ENCODE results near the gene C13orf46.

The C13orf46 gene

DNA sequence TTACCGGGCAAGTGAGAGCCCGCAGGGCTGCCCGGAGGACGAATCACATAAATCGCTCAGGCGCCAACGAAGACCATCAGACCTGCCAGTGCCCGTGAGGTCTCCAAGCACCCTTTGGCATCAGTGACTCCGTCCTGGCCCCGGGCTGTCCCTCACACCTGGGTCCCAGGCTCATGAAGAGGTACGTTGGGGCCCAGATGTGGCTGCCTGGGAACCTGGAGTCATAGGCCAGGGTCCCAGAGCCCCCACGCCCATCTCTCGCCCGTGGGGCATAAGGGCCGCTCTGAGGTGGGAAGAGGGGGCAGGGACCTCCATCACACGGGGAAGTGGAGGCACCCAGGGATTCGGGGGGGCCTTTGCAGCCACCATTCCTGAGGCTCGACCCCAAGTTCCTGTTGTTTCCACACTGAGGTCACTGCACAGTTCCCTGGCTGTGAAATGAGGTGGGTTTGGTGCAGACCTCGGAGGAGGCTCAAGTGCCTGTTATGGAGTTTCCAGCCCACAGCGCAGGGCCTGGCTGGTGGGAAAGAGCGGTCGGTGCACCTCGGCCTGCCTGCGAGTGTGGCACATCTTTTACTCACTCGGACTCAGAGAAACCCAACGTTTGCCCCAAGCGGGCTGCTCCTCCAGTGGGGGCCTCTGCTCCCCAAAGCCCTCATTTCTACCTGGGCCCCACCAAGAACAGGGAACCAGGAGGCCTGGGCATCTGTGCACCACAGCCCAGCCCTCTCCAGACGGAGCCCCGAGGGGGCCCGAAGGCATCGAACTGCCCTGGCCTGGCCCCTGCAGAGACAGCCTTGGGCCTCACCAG is 35.9 kb upstream of the C13orf46 start:
- DNase-seq: no peak

DNA sequence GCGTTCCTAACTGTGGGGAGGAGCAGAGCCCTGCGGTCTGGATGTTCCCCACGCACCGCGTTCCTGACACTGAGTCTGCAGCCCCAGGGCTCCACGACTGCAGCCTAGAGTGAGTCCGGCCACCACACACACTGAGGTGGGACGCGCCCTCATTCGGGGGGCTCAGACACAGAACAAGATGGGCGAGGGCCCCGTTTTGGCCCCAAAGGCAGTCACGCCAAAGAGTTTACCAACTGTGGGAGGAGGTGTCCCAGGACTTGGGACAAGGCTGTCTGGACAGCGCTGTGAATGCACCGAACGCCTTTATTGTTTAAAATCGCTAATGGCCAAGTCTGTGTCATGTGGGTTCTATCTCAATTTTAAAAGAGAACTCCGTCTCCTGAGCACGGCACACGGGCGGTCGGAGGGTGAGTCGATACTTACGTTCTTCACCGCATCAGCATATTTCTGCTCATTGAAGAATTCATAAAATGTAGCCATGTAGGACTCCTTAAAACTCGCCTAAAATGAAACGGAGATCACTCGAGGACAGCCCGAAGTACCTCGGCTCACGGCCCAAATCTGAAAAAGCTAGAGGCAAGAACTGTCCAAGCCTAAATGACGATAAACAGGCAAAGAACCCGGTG is 35.2 kb upstream of the C13orf46 start:
- no peak for DNase-seq

GRCh38 chr13:114007566-114007965 is 33.7 kb upstream of the C13orf46 start:
- DNase-seq: no peak

- DNase-seq: no peak
Observed at GRCh38 chr13:114005206-114005724, 31.4 kb upstream of the C13orf46 start.

GRCh38 chr13:114004420-114005205 is 30.7 kb upstream of the C13orf46 start:
- no peak for DNase-seq

DNA sequence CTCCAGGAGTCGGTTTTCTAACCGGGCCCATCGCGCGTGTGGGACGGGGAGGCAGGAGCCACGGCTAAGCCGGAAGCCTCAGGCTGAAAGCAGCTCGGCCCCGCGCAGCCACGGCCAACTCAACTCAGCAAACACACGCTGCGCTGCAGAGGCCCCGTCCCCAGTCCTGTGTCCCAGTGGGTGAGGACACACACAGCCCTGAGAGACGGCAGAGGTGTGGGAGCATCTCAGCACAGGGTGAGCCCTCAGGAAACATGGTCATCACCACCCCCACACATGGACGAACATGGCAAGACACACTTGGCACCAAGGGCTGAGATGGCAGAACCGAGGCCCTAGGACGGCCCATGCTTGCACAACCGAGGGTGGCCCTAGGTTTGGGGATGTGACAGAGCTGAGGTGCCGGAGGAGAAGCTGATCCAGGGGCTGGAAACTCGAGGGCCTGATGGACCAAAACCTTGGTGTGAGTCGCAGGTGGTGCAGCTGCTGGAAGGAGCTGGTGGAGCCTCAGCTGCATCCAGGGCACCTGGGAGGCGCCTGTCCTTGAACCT is 29.0 kb upstream of the C13orf46 start:
- DNase-seq: no peak

GRCh38 chr13:114002009-114002544 is 28.2 kb upstream of the C13orf46 start:
- DNase-seq: no peak

- no peak for DNase-seq
Observed at GRCh38 chr13:114001331-114002008, 27.6 kb upstream of the C13orf46 start.

- no peak for DNase-seq
Observed at GRCh38 chr13:114000151-114001040, 26.5 kb upstream of the C13orf46 start.

GRCh38 chr13:113999618-113999910 is 25.7 kb upstream of the C13orf46 start:
- no peak for DNase-seq

- DNase-seq: no peak
Observed at GRCh38 chr13:113998781-113999617, 25.1 kb upstream of the C13orf46 start.

DNA sequence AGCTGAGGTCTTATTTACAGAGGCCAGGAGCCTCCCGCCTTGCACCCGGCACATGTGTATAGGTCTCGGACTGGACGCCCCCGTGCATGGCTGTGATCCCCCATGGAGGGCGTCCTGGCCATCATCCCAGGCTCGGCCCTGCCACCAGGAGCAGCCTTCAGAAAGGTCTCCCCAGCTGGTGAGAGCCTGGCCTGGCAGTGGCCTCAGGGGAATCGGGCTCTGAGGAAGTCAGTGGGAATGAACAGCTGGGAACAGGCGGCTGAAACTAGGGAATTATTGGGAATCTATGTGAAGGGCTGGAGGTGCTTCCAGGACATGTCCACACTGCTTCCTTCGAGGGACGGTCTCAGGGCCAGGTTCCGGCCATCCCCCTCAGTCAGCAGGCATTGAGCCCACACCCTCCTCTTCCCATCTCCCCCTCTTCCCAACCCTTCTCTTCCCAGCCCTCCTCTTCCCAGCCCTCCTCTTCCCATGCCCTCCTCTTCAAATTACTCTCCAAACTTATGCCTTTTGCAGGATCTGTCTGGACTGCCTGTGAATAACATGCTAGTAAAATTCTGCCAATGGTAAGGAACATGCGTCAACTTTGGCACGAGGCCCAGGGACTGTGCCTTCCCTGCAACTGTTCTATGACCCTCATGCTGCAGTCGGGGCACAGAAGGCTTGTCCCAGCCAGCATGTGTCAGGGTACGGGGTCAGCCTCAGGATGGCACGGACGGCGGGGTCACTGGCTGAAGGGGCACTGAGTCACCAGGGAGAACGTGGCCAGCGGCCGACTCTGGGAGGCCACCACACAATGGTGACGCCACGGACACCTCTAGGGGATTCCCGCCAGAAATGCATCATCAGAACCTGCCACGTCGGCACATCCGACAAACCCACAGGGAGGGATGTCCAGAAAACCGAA is 24.2 kb upstream of the C13orf46 start:
- peak; percentile 63 for DNase-seq

- no peak for DNase-seq
Observed at GRCh38 chr13:113996912-113997745, 23.3 kb upstream of the C13orf46 start.

DNA sequence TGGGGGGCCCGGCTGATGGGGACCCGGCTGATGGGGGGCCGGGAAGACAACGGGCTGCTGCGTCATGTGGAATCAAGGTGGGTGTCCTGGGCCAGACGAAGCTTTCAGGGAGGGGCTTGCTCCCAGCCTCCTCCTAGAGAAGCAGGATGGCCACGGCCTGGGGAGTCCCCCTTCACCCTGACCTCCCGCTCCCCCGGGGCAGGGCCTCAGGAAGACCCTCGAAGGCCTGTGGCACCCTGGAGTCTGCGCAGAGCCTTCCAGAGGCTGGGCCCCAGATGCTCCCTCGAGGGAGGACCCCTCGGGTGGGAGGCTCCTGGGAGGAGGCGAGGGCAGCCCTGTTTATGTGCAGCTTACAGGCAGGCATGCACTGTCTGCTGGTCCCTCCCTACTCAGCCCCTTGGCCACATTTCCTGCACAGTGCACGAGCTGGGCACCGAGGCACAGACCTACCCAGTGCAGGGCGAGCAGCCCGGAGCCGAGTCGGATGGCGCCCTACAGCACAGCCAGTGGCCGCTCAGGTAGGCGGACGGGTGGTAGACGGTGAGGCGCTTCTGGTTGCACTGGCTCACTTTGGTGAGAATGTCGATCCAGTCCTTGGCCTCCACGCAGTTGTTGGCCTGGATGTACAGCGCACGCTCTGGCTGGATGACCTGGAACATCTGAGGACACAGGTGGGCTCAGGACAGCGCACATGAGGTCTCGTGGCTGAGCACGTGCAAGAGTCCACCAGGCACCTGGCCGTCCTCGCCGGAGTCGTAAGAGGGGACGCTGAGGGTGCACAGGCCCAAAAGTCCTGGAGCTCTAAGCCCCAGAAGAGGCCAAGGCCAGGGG is 22.4 kb upstream of the C13orf46 start:
- no peak for DNase-seq

- no peak for DNase-seq
Observed at GRCh38 chr13:113995051-113995601, 21.2 kb upstream of the C13orf46 start.

GRCh38 chr13:113992276-113993005 is 18.6 kb upstream of the C13orf46 start:
- DNase-seq: no peak

Measured in right forelimb (tissue), 1 donor.